Measurements from ENCODE around the gene CCDC57. TPM values are rescaled to one million over a fixed set of nuclear protein-coding genes. Genes with fewer than 3 reads are reported as not detected.

Gene CCDC57
- total RNA-seq, 2 donors from 2014 or later, result 57.6 to 62.8 TPM

- peaks cover 0 to 5% of the 10 kb centered on the region in 2 donors for H3K36me3 ChIP-seq
- intact Hi-C loops (cut with DNase I), result no loop called here
- H3K27ac ChIP-seq, result peak overlapping the region; percentile 80 to 85
- H3K4me1 ChIP-seq (replicated peaks), result peaks cover 20% of the 10 kb centered on the region
- no peak for DNase-seq (ENCODE audit: low spot score)
- no peaks in the 10 kb centered on the region for H3K9me3 ChIP-seq
- no peak for TF ChIP-seq POLR2A (IDR thresholded peaks at IDR 0.05)
- TF ChIP-seq CTCF (IDR thresholded peaks at IDR 0.05), result no peak
- TF ChIP-seq POLR2AphosphoS5 (IDR thresholded peaks at IDR 0.05), result no peak
- WGBS, result 16% methylated on average over 22 of the region's 36 CpGs
- no peaks in the 10 kb centered on the region for H3K27me3 ChIP-seq (replicated peaks; ENCODE audit: insufficient read depth)
- peak overlapping the region; percentile 59 to 72 for H3K4me3 ChIP-seq
Measured at GRCh38 chr17:82064433-82065192, 148.0 kb downstream of the CCDC57 start.

GRCh38 chr17:82063424-82064415, 148.9 kb downstream of the CCDC57 start:
- Histone ChIP-seq H3K36me3 (peaks cover 0 to 11% of the 10 kb centered on the region in 2 donors), H3K27me3 (replicated peaks; ENCODE audit: insufficient read depth) (no peaks in the 10 kb centered on the region), H3K4me1 (replicated peaks) (peaks cover 20% of the 10 kb centered on the region), H3K9me3 (no peaks in the 10 kb centered on the region), H3K27ac (peak overlapping the region; percentile 80 to 85), H3K4me3 (no peak overlapping the region)
- TF ChIP-seq POLR2A (IDR thresholded peaks at IDR 0.05) (no peak), POLR2AphosphoS5 (IDR thresholded peaks at IDR 0.05) (no peak), CTCF (IDR thresholded peaks at IDR 0.05) (no peak)
- 79% methylated on average over 20 of the region's 20 CpGs for WGBS
- DNase-seq (ENCODE audit: low spot score), result no peak
- intact Hi-C loops (cut with DNase I), result no loop called here

- intact Hi-C loops (cut with DNase I), result no loop called here
- DNase-seq (ENCODE audit: low spot score), result no peak
- Histone ChIP-seq H3K9me3 (no peaks in the 10 kb centered on the region), H3K4me3 (no peak overlapping the region), H3K27ac (peak overlapping the region in 1 of 2 donors; percentile 85), H3K27me3 (replicated peaks; ENCODE audit: insufficient read depth) (no peaks in the 10 kb centered on the region), H3K36me3 (peaks cover 0 to 11% of the 10 kb centered on the region in 2 donors), H3K4me1 (replicated peaks) (peaks cover 20% of the 10 kb centered on the region)
- no peak for TF ChIP-seq POLR2A (IDR thresholded peaks at IDR 0.05)
- no peak for TF ChIP-seq CTCF (IDR thresholded peaks at IDR 0.05)
- TF ChIP-seq POLR2AphosphoS5 (IDR thresholded peaks at IDR 0.05), result no peak
- 86% methylated on average over 8 of the region's 9 CpGs for WGBS
Measured at GRCh38 chr17:82062984-82063368, 149.7 kb downstream of the CCDC57 start.

GRCh38 chr17:82062076-82062983, 150.3 kb downstream of the CCDC57 start:
- H3K4me1 ChIP-seq (replicated peaks), result peaks cover 20% of the 10 kb centered on the region
- WGBS, result 77% methylated on average over 24 of the region's 24 CpGs
- no peaks in the 10 kb centered on the region for H3K27me3 ChIP-seq (replicated peaks; ENCODE audit: insufficient read depth)
- intact Hi-C loops (cut with DNase I), result no loop called here
- H3K9me3 ChIP-seq, result no peaks in the 10 kb centered on the region
- DNase-seq (ENCODE audit: low spot score), result no peak
- no peak overlapping the region for H3K4me3 ChIP-seq
- TF ChIP-seq POLR2AphosphoS5 (IDR thresholded peaks at IDR 0.05), result no peak
- no peak for TF ChIP-seq CTCF (IDR thresholded peaks at IDR 0.05)
- TF ChIP-seq POLR2A (IDR thresholded peaks at IDR 0.05), result no peak
- peaks cover 0 to 11% of the 10 kb centered on the region in 2 donors for H3K36me3 ChIP-seq
- H3K27ac ChIP-seq, result peak overlapping the region; percentile 5 to 85
